Ishikawa (cell line): ENCODE results near the gene C4orf50.

Experiments used
- CEBPB ChIP-seq: IDR thresholded peaks from 2 replicates; pipeline ENCODE4 v1.6.1; 2012
- CREB1 ChIP-seq: IDR thresholded peaks from 2 replicates; pipeline ENCODE4 v1.6.1; 2012; ENCODE audit warnings: low read depth
- EGR1 ChIP-seq: IDR thresholded peaks from 2 replicates; pipeline ENCODE4 v1.6.1; 2012
- EP300 ChIP-seq: IDR thresholded peaks from 2 replicates; pipeline ENCODE4 v1.6.1; 2012; ENCODE audit warnings: borderline replicate concordance
- FOXM1 ChIP-seq: IDR thresholded peaks from 2 replicates; pipeline ENCODE4 v1.6.1; 2012; ENCODE audit warnings: low read depth, borderline replicate concordance
- NFIC ChIP-seq: IDR thresholded peaks from 2 replicates; pipeline ENCODE4 v1.6.1; 2012
- RAD21 ChIP-seq: IDR thresholded peaks from 2 replicates; pipeline ENCODE4 v1.6.1; 2012; ENCODE audit warnings: low read depth
- TAF1 ChIP-seq: IDR thresholded peaks from 2 replicates; pipeline ENCODE4 v1.6.1; 2012; ENCODE audit warnings: low read depth, mild to moderate bottlenecking
- TCF12 ChIP-seq: IDR thresholded peaks from 2 replicates; pipeline ENCODE4 v1.6.1; 2012; ENCODE audit warnings: low read depth
- TEAD4 ChIP-seq: IDR thresholded peaks from 2 replicates; pipeline ENCODE4 v1.6.1; 2012
- YY1 ChIP-seq: IDR thresholded peaks from 2 replicates; pipeline ENCODE4 v1.6.1; 2012; ENCODE audit warnings: low read depth
- ZBTB7A ChIP-seq: IDR thresholded peaks from 2 replicates; pipeline ENCODE4 v1.6.1; 2012; ENCODE audit warnings: low read depth
- TF ChIP-seq, protein P1 (sequence below): IDR thresholded peaks from 2 replicates; pipeline ENCODE4 v1.6.1; 2012; ENCODE audit warnings: low read depth, mild to moderate bottlenecking
- TF ChIP-seq, protein P2 (sequence below): IDR thresholded peaks from 2 replicates; pipeline ENCODE4 v1.6.1; 2012
- TF ChIP-seq, protein P3 (sequence below): IDR thresholded peaks from 2 replicates; pipeline ENCODE4 v1.6.1; 2012

The C4orf50 gene

DNA sequence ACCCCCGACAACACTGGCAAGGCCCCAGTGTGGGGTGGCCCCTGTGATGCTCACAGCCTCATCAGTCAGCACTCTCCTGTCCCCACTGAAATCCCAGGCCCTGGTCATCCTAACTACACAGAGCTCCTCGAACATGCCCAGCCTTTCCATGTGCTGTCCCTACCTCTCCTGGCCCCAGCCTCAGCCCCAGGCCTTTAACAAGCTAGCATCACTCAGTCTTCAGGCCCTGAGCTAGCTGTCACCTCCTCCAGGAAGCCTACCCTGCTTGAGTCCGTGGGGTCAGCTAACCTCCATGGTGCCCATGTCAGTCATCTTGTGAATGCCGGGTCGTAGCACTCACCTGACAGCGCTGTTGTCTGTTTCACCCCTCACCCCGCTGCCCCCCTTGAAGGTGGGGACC lies 25.6 kb upstream of the C4orf50 start:
- TF ChIP-seq EGR1 (no peak), CEBPB (no peak), TEAD4 (no peak), RAD21 (no peak), ZBTB7A (no peak), NFIC (no peak), EP300 (no peak), FOXM1 (no peak), TCF12 (no peak), YY1 (no peak), CREB1 (no peak), TAF1 (no peak)
- TF ChIP-seq, protein P1, sequence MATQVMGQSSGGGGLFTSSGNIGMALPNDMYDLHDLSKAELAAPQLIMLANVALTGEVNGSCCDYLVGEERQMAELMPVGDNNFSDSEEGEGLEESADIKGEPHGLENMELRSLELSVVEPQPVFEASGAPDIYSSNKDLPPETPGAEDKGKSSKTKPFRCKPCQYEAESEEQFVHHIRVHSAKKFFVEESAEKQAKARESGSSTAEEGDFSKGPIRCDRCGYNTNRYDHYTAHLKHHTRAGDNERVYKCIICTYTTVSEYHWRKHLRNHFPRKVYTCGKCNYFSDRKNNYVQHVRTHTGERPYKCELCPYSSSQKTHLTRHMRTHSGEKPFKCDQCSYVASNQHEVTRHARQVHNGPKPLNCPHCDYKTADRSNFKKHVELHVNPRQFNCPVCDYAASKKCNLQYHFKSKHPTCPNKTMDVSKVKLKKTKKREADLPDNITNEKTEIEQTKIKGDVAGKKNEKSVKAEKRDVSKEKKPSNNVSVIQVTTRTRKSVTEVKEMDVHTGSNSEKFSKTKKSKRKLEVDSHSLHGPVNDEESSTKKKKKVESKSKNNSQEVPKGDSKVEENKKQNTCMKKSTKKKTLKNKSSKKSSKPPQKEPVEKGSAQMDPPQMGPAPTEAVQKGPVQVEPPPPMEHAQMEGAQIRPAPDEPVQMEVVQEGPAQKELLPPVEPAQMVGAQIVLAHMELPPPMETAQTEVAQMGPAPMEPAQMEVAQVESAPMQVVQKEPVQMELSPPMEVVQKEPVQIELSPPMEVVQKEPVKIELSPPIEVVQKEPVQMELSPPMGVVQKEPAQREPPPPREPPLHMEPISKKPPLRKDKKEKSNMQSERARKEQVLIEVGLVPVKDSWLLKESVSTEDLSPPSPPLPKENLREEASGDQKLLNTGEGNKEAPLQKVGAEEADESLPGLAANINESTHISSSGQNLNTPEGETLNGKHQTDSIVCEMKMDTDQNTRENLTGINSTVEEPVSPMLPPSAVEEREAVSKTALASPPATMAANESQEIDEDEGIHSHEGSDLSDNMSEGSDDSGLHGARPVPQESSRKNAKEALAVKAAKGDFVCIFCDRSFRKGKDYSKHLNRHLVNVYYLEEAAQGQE, result no peak
- TF ChIP-seq, protein P2, sequence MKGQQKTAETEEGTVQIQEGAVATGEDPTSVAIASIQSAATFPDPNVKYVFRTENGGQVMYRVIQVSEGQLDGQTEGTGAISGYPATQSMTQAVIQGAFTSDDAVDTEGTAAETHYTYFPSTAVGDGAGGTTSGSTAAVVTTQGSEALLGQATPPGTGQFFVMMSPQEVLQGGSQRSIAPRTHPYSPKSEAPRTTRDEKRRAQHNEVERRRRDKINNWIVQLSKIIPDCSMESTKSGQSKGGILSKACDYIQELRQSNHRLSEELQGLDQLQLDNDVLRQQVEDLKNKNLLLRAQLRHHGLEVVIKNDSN, result no peak
- TF ChIP-seq, protein P3, sequence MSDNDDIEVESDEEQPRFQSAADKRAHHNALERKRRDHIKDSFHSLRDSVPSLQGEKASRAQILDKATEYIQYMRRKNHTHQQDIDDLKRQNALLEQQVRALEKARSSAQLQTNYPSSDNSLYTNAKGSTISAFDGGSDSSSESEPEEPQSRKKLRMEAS, result no peak

DNA sequence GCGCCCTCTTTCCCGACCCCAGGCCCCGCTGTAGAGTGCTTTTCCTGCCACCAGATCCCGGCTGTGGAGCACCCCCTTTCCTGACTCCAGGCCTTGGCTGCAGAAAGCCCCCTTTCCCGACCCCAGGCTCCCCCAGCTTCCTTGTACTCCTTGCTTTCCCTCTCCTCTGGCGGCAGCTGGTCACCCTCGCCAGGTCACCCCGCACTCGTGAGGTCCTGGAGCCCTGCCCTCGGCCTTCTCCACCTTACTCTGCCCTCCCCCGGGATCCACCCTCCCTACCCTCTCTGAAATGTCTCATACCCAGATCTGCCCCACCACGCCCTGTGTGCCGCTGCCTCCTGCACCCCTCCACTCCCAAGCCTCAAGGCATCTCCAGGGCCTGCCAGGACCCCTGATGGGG lies 25.0 kb upstream of the C4orf50 start:
- TF ChIP-seq ZBTB7A (no peak), CREB1 (no peak), TAF1 (no peak), TCF12 (no peak)
- TF ChIP-seq, protein P1, result no peak
- TF ChIP-seq, protein P3, result no peak

DNA sequence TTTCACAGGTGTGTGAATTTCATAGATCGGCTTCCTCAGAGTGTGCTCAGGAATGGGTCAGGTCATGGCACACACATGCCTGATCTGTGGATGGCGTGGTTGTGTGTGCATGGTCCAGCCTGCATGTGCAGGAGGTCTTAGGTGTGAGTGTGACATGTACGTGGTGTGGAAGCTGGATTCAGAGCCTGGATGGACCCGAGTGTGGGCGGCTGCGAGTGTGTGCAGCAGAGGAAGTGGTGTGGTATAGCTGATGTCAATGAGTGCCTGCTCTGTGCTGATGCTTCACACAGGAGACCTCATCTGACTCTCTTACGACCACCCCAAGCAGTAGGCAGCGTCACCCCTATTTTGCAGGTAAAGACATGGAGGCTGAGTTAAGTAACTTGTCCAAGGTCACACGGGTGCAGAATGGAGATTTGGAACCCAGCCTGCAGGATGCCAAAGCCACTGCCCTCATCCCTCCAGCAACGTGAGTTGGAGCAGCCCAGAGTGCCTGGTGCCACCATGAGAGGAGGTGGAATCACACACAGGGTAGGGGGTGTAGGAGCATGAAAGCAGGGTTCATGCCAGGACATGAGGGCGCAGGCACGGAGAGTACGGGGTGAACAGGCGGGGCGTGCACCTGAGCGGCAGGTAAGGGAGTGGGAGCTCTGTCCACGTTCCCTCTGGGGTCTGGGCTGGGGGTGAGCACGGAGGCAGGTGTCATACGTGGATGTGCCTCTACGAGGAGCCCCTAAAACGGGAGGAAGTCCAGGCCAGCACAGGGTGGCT lies 24.2 kb upstream of the C4orf50 start:
- no peak for TF ChIP-seq YY1
- no peak for TF ChIP-seq TAF1
- no peak for TF ChIP-seq CEBPB
- TF ChIP-seq TCF12, result no peak
- no peak for TF ChIP-seq EGR1

DNA sequence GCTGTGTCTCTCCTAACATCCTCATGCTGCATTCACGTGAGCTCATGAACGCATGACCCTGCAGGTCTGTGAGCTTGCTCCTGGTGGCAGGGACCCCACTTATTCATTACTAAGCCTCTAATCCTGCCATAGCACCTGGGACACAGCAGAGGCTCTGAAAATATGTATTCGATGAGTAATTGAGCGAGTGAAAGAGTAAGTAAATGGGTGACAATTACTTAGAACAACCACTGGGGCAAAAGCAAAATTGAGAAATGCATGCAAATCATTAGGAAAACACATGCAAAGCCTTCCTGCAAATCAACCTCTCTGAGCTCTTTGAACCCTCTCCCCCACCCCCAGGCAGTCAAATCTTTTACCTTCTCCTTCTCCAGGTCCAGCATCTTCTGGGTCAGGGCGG lies 23.6 kb upstream of the C4orf50 start:
- TF ChIP-seq, protein P1, result no peak
- TF ChIP-seq TEAD4 (no peak), YY1 (no peak), TCF12 (no peak), RAD21 (no peak), NFIC (no peak), CEBPB (no peak), CREB1 (no peak), FOXM1 (no peak), ZBTB7A (no peak), TAF1 (no peak), EGR1 (no peak), EP300 (no peak)
- TF ChIP-seq, protein P2, result no peak
- TF ChIP-seq, protein P3, result no peak
